GM20431 (cell line): ENCODE measurements around the gene SPTY2D1.

Experiments used
- in situ Hi-C: fragments of 300-500 bp; cut with MseI, MboI; formaldehyde crosslinking; loops from one replicate; pipeline ENCODE4 v1.15.0; 2020; ENCODE audit warnings: low sequenced_read_pairs; ENCODE audit not compliant: unreplicated experiment

The SPTY2D1 gene

DNA sequence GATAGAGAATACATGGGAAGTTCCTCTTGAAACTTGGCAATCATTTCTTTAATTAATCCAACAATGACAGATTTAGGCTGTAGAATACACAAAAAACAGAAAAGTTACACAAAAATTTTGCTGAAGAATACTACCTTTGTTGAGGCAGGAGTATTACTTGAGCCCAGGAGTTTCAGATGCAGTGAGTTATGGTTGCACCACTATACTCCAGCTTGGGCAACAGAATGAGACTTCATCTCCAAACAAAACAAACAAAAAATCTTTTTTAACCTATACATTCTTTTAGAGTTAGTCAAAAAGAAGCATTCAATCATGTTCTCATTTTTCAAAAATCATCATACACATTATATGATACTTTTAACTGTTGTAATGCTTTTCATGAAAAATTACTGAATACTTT, 67.7 kb downstream of the SPTY2D1 start:
- in situ Hi-C loops = no loop called here

GRCh38 chr11:18564149-18564548, 70.0 kb downstream of the SPTY2D1 start:
- in situ Hi-C loops = no loop called here

DNA sequence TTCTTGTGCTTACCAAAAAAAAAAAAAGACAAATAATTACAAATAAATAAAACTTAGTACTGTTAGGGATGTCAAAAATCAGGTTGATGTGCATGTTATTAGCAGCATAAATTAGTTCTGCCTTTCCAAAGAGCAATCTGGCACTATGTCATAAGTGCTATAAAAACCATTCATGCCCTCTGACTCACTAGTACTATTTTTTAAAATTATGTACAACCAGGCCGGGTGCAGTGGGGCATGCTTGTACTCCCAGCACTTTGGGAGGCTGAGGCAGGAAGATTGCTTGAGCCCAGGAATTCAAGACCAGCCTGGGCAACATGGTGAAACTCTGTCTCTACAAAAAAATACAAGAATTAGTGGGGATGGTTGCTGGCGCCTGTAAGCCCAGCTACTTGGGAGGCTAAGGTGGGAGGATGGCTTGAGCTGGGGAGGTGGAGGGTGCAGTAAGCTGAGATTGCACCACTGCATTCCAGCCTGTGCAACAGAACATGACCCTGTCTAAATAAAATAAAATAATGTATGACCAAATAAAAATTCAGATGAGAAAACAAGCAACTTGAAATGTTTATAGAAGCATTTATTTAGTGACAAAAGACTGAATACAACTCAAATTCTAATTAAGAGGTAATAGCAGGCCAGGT, 70.9 kb downstream of the SPTY2D1 start:
- in situ Hi-C loops = no loop called here
